Fibroblast of villous mesenchyme (primary cell): ENCODE data around the gene HOMER2. TPM values are rescaled to one million over a fixed set of nuclear protein-coding genes. Genes with fewer than 3 reads are reported as not detected.

ENCODE experiments used
- DNase-seq: peaks from one replicate; pipeline ENCODE4 v3.0.0-alpha.2; 2010; ENCODE audit warnings: low read depth
- H3K4me3 ChIP-seq: 2 replicates; pipeline ENCODE4 v1.5.1; 2011; ENCODE audit warnings: low read depth, mild to moderate bottlenecking, low read length
- CTCF ChIP-seq: IDR thresholded peaks from 2 replicates; pipeline ENCODE4 v1.5.1; 2012; ENCODE audit warnings: low read depth, mild to moderate bottlenecking, low read length; ENCODE audit not compliant: insufficient read depth
- total RNA-seq: library from RNA; depleted of rRNA; stranded (reverse); fragments of >200 nt; gene quantifications from 2 replicates; pipeline ENCODE4 v1.2.3, GENCODE V29; 2012

The HOMER2 gene
- total RNA-seq, 1 donor, result 1.3 TPM

GRCh38 chr15:82890995-82891390 is 61.5 kb downstream of the HOMER2 start:
- no peak for DNase-seq
- no peak overlapping the region for H3K4me3 ChIP-seq
- TF ChIP-seq CTCF, result no peak

GRCh38 chr15:82890338-82890994 is 62.1 kb downstream of the HOMER2 start:
- DNase-seq, result no peak
- no peak overlapping the region for H3K4me3 ChIP-seq
- no peak for TF ChIP-seq CTCF

GRCh38 chr15:82882273-82882928 is 70.1 kb downstream of the HOMER2 start:
- H3K4me3 ChIP-seq, result no peak overlapping the region
- DNase-seq, result no peak
- no peak for TF ChIP-seq CTCF

- H3K4me3 ChIP-seq, result no peak overlapping the region
- TF ChIP-seq CTCF, result no peak
- no peak for DNase-seq
These were observed 70.8 kb downstream of the HOMER2 start for GRCh38 chr15:82881747-82882146.

- H3K4me3 ChIP-seq, result no peak overlapping the region
- no peak for TF ChIP-seq CTCF
- DNase-seq, result no peak
These were observed 71.8 kb downstream of the HOMER2 start for GRCh38 chr15:82880704-82881103.

GRCh38 chr15:82878325-82878724 is 74.2 kb downstream of the HOMER2 start:
- DNase-seq, result no peak
- no peak for TF ChIP-seq CTCF
- H3K4me3 ChIP-seq, result no peak overlapping the region
